Measurements from ENCODE around the gene UMODL1. TPM values are rescaled to one million over a fixed set of nuclear protein-coding genes. Genes with fewer than 3 reads are reported as not detected.

The UMODL1 gene
- total RNA-seq, 3 donors from 2014 or later (not counting 1 experiment from before 2014, with no cell fraction given), result 0.14 to 0.28 TPM; not detected in 1

DNA sequence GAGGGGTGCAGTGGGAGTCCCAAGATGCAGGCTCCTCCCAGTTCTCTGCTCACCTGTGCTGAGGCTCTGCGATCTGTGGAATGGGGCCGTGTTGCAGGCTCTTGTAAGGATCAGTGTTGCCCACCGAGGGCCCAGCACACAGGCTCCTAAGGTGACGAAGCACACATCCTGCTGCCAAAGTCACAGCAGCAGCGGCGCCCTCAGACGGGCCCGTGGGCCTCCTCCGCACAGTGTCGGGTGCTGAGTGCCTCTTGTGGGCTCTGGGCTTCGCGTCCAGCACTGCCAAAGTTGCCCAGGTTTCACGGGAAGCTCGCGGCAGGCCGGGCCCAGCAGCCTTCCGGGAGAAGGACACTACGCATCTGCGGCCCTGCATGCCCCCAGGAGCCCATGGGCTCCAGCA, 75.7 kb downstream of the UMODL1 start:
- Histone ChIP-seq H3K27me3 (ENCODE audit: control insufficient read depth, insufficient read depth, low read length) (no peaks in the 10 kb centered on the region), H3K36me3 (ENCODE audit: control insufficient read depth, insufficient read depth, low read length) (no peaks in the 10 kb centered on the region), H3K27ac (ENCODE audit: low read length) (no peak overlapping the region), H3K4me3 (ENCODE audit: low read length) (no peak overlapping the region), H3K9me3 (ENCODE audit: control insufficient read depth, insufficient read depth, low read length) (no peaks in the 10 kb centered on the region), H3K4me1 (ENCODE audit: control insufficient read depth, insufficient read depth, low read length) (peaks cover 13% of the 10 kb centered on the region)
- no peaks in the 10 kb centered on the region for H3K36me3 Mint-ChIP-seq
- no peak overlapping the region for H3K4me3 Mint-ChIP-seq
- no peak for ATAC-seq
- H3K9me3 Mint-ChIP-seq, result no peaks in the 10 kb centered on the region
- TF ChIP-seq, protein P1, sequence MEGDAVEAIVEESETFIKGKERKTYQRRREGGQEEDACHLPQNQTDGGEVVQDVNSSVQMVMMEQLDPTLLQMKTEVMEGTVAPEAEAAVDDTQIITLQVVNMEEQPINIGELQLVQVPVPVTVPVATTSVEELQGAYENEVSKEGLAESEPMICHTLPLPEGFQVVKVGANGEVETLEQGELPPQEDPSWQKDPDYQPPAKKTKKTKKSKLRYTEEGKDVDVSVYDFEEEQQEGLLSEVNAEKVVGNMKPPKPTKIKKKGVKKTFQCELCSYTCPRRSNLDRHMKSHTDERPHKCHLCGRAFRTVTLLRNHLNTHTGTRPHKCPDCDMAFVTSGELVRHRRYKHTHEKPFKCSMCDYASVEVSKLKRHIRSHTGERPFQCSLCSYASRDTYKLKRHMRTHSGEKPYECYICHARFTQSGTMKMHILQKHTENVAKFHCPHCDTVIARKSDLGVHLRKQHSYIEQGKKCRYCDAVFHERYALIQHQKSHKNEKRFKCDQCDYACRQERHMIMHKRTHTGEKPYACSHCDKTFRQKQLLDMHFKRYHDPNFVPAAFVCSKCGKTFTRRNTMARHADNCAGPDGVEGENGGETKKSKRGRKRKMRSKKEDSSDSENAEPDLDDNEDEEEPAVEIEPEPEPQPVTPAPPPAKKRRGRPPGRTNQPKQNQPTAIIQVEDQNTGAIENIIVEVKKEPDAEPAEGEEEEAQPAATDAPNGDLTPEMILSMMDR (IDR thresholded peaks at IDR 0.05), result no peak
- DNase-seq, result peak in 1 of 2 donors; percentile 14
- no peak overlapping the region for H3K27ac Mint-ChIP-seq
- peaks cover 12 to 18% of the 10 kb centered on the region in 2 donors for H3K27me3 Mint-ChIP-seq (ENCODE audit: low read depth in 2 of 2)
- WGBS (ENCODE audit: insufficient coverage), result 89% methylated on average over 19 of the region's 19 CpGs
- intact Hi-C loops (cut with micrococcal nuclease), result no loop called here
- peaks cover 10 to 12% of the 10 kb centered on the region in 2 donors for H3K4me1 Mint-ChIP-seq

DNA sequence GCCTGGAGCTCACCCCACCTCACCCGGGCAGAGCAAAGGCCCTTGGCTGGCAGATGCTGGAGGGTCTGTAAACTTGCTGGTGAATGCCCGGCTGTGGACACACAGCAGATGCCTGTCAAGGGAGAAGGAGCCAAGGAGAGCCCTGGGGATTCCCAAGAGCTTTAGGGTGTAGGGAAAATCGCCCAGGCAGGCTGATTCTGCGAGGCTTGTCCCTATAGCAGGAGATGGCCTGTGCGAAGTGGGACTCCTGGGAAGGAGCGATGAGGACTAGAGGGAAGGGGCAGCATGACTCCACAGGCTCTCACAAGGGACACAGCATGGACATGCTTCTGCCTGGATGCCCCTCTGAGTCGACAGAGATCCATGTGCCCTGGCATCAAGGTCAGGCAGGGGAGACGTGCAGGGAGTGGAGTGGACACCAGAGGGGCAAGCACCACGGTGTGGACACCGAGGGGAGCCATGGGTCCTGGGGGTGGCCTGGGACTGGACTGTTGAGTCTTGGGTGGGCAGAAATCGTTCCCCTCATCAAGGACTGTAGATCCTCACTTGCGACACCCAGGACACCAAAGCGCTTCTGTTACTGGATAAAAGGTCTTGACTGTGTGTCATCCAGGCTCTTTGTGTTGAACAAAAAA, 76.4 kb downstream of the UMODL1 start:
- 88% methylated on average over 13 of the region's 13 CpGs for WGBS (ENCODE audit: insufficient coverage)
- peaks cover 11 to 17% of the 10 kb centered on the region in 2 donors for H3K27me3 Mint-ChIP-seq (ENCODE audit: low read depth in 2 of 2)
- intact Hi-C loops (cut with micrococcal nuclease), result no loop called here
- H3K27me3 ChIP-seq (ENCODE audit: control insufficient read depth, insufficient read depth, low read length), result no peaks in the 10 kb centered on the region
- H3K27ac ChIP-seq (ENCODE audit: low read length), result no peak overlapping the region
- no peak overlapping the region for H3K4me3 Mint-ChIP-seq
- no peak overlapping the region for H3K27ac Mint-ChIP-seq
- no peaks in the 10 kb centered on the region for H3K9me3 Mint-ChIP-seq
- H3K4me1 Mint-ChIP-seq, result peaks cover 11 to 12% of the 10 kb centered on the region in 2 donors
- no peaks in the 10 kb centered on the region for H3K36me3 ChIP-seq (ENCODE audit: control insufficient read depth, insufficient read depth, low read length)
- peak in 1 of 2 donors; percentile 7 for DNase-seq
- H3K4me1 ChIP-seq (ENCODE audit: control insufficient read depth, insufficient read depth, low read length), result peaks cover 8% of the 10 kb centered on the region
- H3K36me3 Mint-ChIP-seq, result no peaks in the 10 kb centered on the region
- ATAC-seq, result no peak
- no peaks in the 10 kb centered on the region for H3K9me3 ChIP-seq (ENCODE audit: control insufficient read depth, insufficient read depth, low read length)
- TF ChIP-seq, protein P1 (IDR thresholded peaks at IDR 0.05), result no peak
- H3K4me3 ChIP-seq (ENCODE audit: low read length), result no peak overlapping the region

DNA sequence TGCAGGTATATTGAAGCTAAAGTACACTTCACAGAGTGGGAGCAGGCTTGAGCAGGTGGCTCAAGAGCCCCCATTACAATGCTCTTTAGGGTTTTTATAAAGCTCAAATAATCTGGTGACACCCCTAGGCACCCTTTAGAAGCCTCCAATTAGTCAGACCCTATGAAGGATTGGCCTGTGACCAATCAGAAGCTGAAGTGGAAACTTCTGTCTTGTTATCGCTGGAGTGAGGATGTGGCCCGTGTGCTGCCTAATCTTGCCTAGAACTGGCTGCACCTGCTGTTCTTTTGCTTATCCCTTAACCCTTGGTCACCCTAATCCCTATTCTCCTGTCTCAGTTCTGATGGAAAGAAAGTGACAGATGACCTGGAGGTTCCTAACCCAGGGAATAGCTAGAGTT, 77.0 kb downstream of the UMODL1 start:
- Mint-ChIP-seq H3K27me3 (ENCODE audit: low read depth in 2 of 2) (peaks cover 9 to 16% of the 10 kb centered on the region in 2 donors), H3K9me3 (no peaks in the 10 kb centered on the region), H3K36me3 (no peaks in the 10 kb centered on the region), H3K4me1 (peaks cover 12% of the 10 kb centered on the region in 2 donors), H3K4me3 (no peak overlapping the region), H3K27ac (no peak overlapping the region)
- Histone ChIP-seq H3K27ac (ENCODE audit: low read length) (no peak overlapping the region), H3K36me3 (ENCODE audit: control insufficient read depth, insufficient read depth, low read length) (no peaks in the 10 kb centered on the region), H3K4me3 (ENCODE audit: low read length) (no peak overlapping the region), H3K9me3 (ENCODE audit: control insufficient read depth, insufficient read depth, low read length) (no peaks in the 10 kb centered on the region), H3K27me3 (ENCODE audit: control insufficient read depth, insufficient read depth, low read length) (no peaks in the 10 kb centered on the region), H3K4me1 (ENCODE audit: control insufficient read depth, insufficient read depth, low read length) (peaks cover 8% of the 10 kb centered on the region)
- no peak for ATAC-seq
- intact Hi-C loops (cut with micrococcal nuclease), result no loop called here
- WGBS (ENCODE audit: insufficient coverage), result 56% methylated on average over 2 of the region's 2 CpGs
- TF ChIP-seq, protein P1 (IDR thresholded peaks at IDR 0.05), result no peak
- peak in 1 of 2 donors; percentile 8 for DNase-seq

DNA sequence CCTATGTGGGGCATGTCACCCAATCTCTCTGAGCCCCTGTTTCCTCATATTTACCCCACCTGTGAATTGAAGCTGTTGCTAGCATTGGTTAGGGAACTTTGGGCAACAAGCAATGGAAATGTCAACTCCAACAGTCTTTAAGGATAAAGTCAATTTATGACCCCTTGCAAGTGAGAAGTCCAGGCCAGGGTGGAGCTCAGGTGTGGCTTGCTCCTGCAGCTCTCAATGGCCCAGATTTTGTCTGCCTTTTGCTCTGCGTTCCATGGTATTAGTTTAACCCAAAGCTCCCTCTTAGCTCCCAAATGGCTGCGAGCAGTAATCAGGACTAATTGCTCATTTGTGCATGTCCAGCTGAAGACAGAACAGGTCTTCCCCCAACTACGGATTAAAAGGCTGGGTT, 77.5 kb downstream of the UMODL1 start:
- WGBS (ENCODE audit: insufficient coverage), result 96% methylated on average over 3 of the region's 3 CpGs
- TF ChIP-seq, protein P1 (IDR thresholded peaks at IDR 0.05), result no peak
- H3K27ac ChIP-seq (ENCODE audit: low read length), result no peak overlapping the region

More for the DNA sequence above, 77.5 kb downstream of the UMODL1 start:
- H3K4me3 ChIP-seq (ENCODE audit: low read length), result no peak overlapping the region
- Mint-ChIP-seq H3K27ac (no peak overlapping the region), H3K4me1 (peaks cover 16 to 17% of the 10 kb centered on the region in 2 donors), H3K9me3 (no peaks in the 10 kb centered on the region), H3K27me3 (ENCODE audit: low read depth in 2 of 2) (peaks cover 9 to 16% of the 10 kb centered on the region in 2 donors), H3K4me3 (no peak overlapping the region), H3K36me3 (no peaks in the 10 kb centered on the region)
- H3K9me3 ChIP-seq (ENCODE audit: control insufficient read depth, insufficient read depth, low read length), result no peaks in the 10 kb centered on the region
- DNase-seq, result no peak
- intact Hi-C loops (cut with micrococcal nuclease), result no loop called here
- no peaks in the 10 kb centered on the region for H3K27me3 ChIP-seq (ENCODE audit: control insufficient read depth, insufficient read depth, low read length)
- no peak for ATAC-seq
- H3K4me1 ChIP-seq (ENCODE audit: control insufficient read depth, insufficient read depth, low read length), result peaks cover 8% of the 10 kb centered on the region
- H3K36me3 ChIP-seq (ENCODE audit: control insufficient read depth, insufficient read depth, low read length), result no peaks in the 10 kb centered on the region
